Measurements from ENCODE around the gene CD9.
"Not testable (repeated sequence)": the region's sequence is repeated elsewhere in the genome, so short reads cannot be mapped to it uniquely, and the experiment has no call there.

The CD9 gene

GRCh38 chr12:6189028-6189427, 11.2 kb upstream of the CD9 start:
- no peak for TF ChIP-seq CTCF (IDR thresholded peaks at IDR 0.05; ENCODE audit: low read depth, low read length)
- H3K4me3 ChIP-seq (ENCODE audit: low read depth, low read length) = no peak overlapping the region
- no peak for DNase-seq (ENCODE audit: low read depth, low spot score)
- in situ Hi-C loops (cut with HindIII; ENCODE audit: low sequenced_read_pairs) = no loop called here

- H3K4me3 ChIP-seq (ENCODE audit: low read depth, low read length); DNase-seq (ENCODE audit: low read depth, low spot score); in situ Hi-C loops (cut with HindIII; ENCODE audit: low sequenced_read_pairs): not testable (repeated sequence)
Measured at GRCh38 chr12:6189952-6190598, 10.1 kb upstream of the CD9 start.

- in situ Hi-C loops (cut with HindIII; ENCODE audit: low sequenced_read_pairs) = not testable (repeated sequence)
Measured at GRCh38 chr12:6190767-6191530, 9.3 kb upstream of the CD9 start.

GRCh38 chr12:6192604-6193380, 7.4 kb upstream of the CD9 start:
- in situ Hi-C loops (cut with HindIII; ENCODE audit: low sequenced_read_pairs) = no loop called here
- TF ChIP-seq CTCF (IDR thresholded peaks at IDR 0.05; ENCODE audit: low read depth, low read length) = no peak
- DNase-seq (ENCODE audit: low read depth, low spot score) = no peak
- no peak overlapping the region for H3K4me3 ChIP-seq (ENCODE audit: low read depth, low read length)

More at GRCh38 chr12:6190767-6191530, 9.3 kb upstream of the CD9 start:
- H3K4me3 ChIP-seq (ENCODE audit: low read depth, low read length); DNase-seq (ENCODE audit: low read depth, low spot score): not testable (repeated sequence)

- in situ Hi-C loops (cut with HindIII; ENCODE audit: low sequenced_read_pairs) = no loop called here
- TF ChIP-seq CTCF (IDR thresholded peaks at IDR 0.05; ENCODE audit: low read depth, low read length) = no peak
- DNase-seq (ENCODE audit: low read depth, low spot score) = no peak
- H3K4me3 ChIP-seq (ENCODE audit: low read depth, low read length) = no peak overlapping the region
Measured at GRCh38 chr12:6193853-6194815, 6.1 kb upstream of the CD9 start.

GRCh38 chr12:6195665-6196535, 4.3 kb upstream of the CD9 start:
- peak; percentile 92 for TF ChIP-seq CTCF (IDR thresholded peaks at IDR 0.05; ENCODE audit: low read depth, low read length)
- in situ Hi-C loops (cut with HindIII; ENCODE audit: low sequenced_read_pairs) = no loop called here
- peak; percentile 77 for DNase-seq (ENCODE audit: low read depth, low spot score)
- no peak overlapping the region for H3K4me3 ChIP-seq (ENCODE audit: low read depth, low read length)

All from astrocyte of the spinal cord (primary cell).